GM18517 (cell line): Measurements from ENCODE around the gene CFAP53.
"Not testable (repeated sequence)": the region's sequence is repeated elsewhere in the genome, so short reads cannot be mapped to it uniquely, and the experiment has no call there.

Source experiments
- ATAC-seq: cut with Tn5 transposase; IDR thresholded peaks from one replicate; pipeline ENCODE4 v1.9.1; 2021; ENCODE audit warnings: mild to moderate bottlenecking, moderate library complexity; ENCODE audit not compliant: unreplicated experiment

CFAP53 gene

GRCh38 chr18:50274044-50274442, 7.7 kb upstream of the CFAP53 start:
- ATAC-seq: no peak

GRCh38 chr18:50273203-50274043, 7.1 kb upstream of the CFAP53 start:
- no peak for ATAC-seq

GRCh38 chr18:50272568-50272967, 6.3 kb upstream of the CFAP53 start:
- no peak for ATAC-seq

- ATAC-seq: peak; percentile 77
These were observed 1.9 kb upstream of the CFAP53 start for GRCh38 chr18:50268022-50268747.

DNA sequence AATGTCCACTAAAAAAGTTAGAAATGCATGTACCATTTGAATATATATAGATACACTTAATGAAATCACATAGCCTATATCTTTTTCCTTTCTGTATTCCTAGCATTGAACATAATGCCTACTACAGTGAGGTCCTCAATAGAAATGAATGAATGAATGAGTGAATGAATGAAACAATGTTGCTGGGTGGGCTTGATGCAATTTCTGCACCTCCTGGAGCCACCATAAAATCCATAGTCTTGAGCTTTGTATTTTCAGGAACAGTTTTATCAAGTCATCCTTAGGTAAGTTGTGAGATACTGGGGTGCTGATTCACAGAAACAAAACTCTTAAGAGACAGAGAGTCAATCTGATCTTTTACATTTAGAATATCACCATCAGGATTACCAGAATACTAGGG, 3.3 kb downstream of the CFAP53 start:
- ATAC-seq: no peak

DNA sequence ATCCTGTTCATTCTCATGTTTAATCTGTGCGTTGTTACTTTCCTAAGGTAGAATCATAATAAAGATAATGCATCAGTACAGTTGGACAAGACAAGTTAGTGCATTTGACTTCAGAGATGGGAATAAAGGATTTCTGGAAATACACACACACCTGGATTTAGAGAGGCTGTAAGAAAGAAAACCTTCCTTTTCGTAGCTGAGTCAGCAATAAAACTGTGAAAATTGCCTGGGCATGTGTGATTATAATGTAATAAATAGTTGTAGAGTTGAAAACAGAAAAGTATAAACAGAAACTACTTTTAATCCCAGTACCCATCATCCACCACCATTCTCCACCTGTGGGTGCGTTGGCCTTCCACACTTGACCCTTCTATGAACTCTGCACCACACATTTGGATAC, 15.4 kb downstream of the CFAP53 start:
- no peak for ATAC-seq

DNA sequence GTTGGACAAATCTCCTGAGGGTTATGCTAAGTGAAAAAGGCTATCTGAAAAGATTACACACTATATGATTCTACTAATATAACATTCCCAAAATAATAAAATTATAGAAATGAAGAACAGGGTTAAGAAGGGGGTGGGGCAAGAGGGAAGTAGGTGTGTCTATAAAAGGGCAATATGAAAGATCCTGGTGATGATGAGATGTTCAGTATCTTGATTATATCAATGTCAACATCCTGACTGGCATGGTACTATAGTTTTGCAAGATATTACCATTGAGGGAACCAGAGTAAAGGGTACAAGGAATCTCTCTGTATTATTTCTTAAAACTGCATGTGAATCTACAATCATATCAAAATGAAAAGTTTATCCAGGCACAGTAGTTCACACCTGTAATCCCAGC, 16.7 kb downstream of the CFAP53 start:
- ATAC-seq: no peak

DNA sequence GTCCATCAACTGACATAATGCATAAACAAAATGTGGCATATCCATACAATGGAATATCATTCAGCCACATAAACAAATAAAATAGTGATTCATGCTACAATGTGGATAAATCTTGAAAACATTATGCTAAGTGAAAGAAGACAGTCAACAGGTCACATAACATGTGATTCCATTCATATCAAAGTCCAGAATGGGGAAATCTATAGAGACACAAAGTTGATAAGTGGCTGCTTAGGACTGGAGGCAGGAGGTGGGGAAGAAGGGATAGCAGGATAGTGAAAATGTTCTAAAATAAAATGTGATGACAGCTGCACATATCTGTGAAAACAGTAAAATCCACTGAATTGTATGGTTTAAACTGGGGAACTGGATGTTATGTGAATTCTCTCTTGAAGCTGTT, 18.7 kb downstream of the CFAP53 start:
- no peak for ATAC-seq

- not testable (repeated sequence) for ATAC-seq
These were observed 24.5 kb downstream of the CFAP53 start for GRCh38 chr18:50241768-50242167.

- no peak for ATAC-seq
These were observed 26.2 kb downstream of the CFAP53 start for GRCh38 chr18:50240080-50240563.

GRCh38 chr18:50232419-50232818, 33.9 kb downstream of the CFAP53 start:
- no peak for ATAC-seq

DNA sequence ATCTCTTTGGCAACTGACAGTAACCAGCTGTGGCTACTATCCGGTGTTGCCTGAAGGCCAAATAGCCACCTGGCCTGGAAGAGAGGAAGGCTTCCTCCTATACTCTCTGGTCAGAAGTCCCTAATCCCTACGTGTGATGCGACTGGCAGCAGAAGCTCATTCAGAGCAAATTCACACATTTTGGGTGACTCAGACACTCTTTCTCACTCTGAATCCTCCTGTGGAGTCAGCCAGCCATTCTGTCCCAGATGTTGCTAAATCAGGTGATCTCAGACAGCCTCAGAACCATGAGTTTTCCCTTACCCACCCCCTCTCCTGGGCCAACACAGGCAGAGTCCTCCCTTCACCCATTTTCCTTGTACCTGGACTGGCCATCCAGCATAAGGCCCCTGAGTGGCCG, 34.7 kb downstream of the CFAP53 start:
- ATAC-seq: no peak

DNA sequence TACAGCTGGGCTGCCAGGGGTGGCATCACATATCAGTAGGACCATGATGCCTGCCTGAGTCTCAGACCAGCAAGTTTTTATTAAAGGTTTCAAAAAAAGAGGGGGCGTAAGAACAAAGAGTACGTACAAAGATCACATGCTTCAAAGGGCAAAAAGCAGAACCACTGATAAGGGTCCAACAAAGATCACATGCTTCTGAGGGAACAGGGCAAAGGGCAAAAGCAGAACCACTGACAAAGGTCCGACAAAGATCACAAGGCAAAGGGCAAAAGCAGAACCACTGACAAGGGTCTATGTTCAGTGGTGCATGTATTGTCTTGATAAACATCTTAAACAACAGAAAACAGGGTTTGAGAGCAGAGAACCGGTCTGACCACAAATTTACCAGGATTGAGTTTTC, 46.0 kb downstream of the CFAP53 start:
- ATAC-seq: not testable (repeated sequence)

GRCh38 chr18:50218432-50219197, 47.7 kb downstream of the CFAP53 start:
- ATAC-seq: no peak

- no peak for ATAC-seq
These were observed 57.0 kb downstream of the CFAP53 start for GRCh38 chr18:50209311-50209710.

DNA sequence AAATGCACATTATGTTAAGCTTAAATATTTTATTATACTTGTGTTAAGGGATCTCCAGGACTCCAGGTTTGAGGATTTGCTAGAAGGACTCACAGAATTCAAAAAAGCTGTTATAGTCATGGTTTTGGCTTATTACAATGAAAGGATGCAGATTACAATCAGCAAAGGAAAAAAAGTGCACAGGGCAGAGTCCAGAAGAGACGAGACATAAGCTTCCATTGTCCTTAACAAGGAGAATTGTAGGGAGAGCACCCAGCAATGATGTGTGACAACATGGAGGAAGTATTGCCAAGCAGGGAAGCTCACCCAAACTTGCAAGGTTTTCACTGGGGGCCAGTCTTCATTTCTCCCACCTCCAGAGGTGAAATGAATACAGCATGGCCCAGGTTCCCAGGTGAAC, 58.6 kb downstream of the CFAP53 start:
- ATAC-seq: no peak

DNA sequence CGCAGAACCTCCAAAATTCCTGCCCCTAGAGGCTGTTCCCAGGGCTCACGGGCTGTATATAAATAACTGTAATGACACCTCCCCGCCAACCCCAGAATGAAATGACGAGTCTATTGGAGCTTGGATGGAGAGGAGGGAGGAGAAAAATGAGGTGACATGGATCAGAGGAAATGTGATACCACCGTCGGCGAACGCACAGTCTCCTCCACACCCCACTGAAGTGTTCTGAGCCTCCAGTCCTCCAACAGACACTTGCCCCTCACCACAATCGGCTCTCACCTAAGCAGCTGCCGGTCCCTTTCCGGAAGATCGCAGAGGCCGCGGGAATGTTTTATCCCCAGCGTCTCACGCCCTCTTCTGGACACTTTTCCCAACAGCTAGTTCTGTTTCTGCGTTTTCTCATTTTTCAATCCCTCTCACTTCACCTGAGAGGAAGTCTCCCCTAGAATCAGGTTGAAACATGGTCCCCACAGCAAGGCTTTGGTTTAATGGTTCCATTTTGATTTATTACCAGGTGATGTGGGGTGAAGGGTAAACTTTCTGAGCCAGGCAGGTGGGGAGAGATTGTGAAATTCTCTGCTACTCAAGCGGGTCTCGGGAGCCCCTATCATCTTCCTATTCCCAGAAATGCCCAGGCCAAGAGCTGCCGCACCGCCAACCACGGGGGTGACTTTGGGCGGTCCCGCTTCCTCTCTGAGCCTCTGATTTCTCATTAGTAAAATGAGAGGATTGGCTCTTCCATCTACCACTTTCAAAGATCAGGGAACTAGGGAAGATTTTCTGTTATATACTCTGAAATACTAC, 62.3 kb downstream of the CFAP53 start:
- no peak for ATAC-seq

DNA sequence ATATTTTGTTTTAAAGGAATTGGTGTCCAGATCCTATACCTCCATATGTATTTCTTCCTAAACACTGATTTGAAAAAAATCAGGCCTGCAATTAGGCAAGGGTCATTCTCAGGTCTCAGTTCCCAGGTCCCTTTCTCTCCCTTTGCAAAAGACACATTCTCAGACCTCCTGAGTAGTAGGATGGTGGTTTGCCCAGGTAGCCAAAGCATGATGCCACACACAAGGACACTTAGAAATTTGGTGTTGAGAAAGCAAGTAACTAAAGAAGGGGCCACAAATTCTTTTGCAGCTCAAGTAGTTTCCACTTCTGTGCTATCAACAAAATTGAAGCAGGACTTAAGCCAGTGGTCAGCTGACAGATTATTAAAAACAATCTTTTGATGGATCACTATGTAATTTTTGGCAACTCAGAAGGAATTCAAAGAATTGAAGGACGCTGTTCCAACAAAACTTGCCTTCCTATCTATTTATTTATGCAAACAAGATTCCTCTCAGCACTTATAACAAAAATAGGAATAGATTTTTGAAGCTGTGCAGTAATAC, 64.7 kb downstream of the CFAP53 start:
- no peak for ATAC-seq

- ATAC-seq: no peak
These were observed 66.4 kb downstream of the CFAP53 start for GRCh38 chr18:50199921-50200320.

GRCh38 chr18:50199346-50199855, 66.9 kb downstream of the CFAP53 start:
- ATAC-seq: no peak
